GM12865 (cell line): Measurements from ENCODE around the gene GLIPR2.
"Not testable (repeated sequence)": the region's sequence is repeated elsewhere in the genome, so short reads cannot be mapped to it uniquely, and the experiment has no call there.

Experiments
- DNase-seq: peaks from one replicate; pipeline ENCODE4 v3.0.0; 2010; ENCODE audit warnings: low read depth
- H3K4me3 ChIP-seq: 2 replicates; pipeline ENCODE4 v1.5.1; 2011; ENCODE audit warnings: mild to moderate bottlenecking, low read depth, low read length, control low read depth
- TF ChIP-seq, protein P1 (sequence below): IDR thresholded peaks from 2 replicates; pipeline ENCODE4 v1.5.1; 2011; ENCODE audit warnings: low read length, control low read depth, low read depth, inconsistent platforms; ENCODE audit not compliant: insufficient read depth; ENCODE audit errors: missing control alignments

GLIPR2 gene

DNA sequence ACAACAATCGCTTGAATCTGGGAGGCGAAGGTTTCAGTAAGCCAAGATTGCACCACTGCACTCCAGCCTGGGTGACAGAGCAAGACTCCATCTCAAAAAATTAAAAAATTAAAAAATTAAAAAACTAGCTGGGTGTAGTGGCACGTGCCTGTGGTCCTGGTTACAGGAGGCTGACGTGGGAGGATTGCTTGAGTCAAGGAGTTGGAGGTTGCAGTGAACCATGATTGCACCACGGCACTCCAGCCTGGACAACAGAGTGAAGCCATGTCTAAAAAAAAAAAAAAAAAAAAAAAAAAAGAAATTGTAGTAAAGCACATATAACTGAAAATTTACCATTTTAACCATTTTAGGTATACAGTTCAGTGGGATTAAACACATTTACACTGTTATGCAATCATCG is 19.6 kb downstream of the GLIPR2 start:
- no peak overlapping the region for H3K4me3 ChIP-seq
- no peak for DNase-seq
- TF ChIP-seq, protein P1, sequence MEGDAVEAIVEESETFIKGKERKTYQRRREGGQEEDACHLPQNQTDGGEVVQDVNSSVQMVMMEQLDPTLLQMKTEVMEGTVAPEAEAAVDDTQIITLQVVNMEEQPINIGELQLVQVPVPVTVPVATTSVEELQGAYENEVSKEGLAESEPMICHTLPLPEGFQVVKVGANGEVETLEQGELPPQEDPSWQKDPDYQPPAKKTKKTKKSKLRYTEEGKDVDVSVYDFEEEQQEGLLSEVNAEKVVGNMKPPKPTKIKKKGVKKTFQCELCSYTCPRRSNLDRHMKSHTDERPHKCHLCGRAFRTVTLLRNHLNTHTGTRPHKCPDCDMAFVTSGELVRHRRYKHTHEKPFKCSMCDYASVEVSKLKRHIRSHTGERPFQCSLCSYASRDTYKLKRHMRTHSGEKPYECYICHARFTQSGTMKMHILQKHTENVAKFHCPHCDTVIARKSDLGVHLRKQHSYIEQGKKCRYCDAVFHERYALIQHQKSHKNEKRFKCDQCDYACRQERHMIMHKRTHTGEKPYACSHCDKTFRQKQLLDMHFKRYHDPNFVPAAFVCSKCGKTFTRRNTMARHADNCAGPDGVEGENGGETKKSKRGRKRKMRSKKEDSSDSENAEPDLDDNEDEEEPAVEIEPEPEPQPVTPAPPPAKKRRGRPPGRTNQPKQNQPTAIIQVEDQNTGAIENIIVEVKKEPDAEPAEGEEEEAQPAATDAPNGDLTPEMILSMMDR, result no peak

DNA sequence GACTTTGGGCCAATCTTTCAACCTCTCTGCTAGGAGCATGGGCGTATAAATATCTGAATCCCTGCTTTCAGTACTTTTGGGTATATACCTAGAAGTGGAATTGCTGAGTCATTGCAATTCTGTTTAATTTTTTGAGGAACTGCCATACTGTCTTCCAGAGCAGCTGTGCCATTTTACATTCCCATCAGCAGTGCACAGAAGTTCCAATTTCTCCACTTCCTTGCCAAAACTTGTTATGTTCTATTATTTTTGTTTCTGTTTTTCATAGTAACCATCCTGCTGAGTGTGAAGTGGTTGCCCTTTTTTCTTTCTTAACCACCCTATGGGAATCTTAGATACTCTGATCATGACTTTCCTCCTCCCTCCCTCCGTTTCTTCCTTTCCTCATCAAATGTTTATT is 21.6 kb downstream of the GLIPR2 start:
- TF ChIP-seq, protein P1, result no peak
- H3K4me3 ChIP-seq, result no peak overlapping the region
- no peak for DNase-seq

DNA sequence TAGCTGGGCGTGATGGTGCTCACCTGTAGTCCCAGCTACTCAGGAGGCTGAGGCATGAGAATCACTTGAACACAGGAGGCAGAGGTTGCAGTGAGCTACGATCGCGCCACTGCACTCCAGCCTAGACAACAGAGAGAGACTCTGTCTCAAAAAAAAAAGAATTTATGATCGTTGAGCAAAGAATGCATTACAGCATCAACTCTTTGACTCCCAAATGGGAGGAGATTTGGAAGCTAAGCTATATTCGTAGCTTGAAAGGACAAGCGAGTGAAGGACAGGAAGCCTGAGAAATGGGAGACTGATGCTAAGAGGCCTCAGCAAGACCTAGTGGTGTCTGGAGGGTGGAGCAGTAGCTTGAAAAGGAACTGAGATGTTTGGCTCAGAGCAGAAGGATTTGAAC is 22.4 kb downstream of the GLIPR2 start:
- TF ChIP-seq, protein P1, result no peak
- no peak overlapping the region for H3K4me3 ChIP-seq
- DNase-seq, result no peak

DNA sequence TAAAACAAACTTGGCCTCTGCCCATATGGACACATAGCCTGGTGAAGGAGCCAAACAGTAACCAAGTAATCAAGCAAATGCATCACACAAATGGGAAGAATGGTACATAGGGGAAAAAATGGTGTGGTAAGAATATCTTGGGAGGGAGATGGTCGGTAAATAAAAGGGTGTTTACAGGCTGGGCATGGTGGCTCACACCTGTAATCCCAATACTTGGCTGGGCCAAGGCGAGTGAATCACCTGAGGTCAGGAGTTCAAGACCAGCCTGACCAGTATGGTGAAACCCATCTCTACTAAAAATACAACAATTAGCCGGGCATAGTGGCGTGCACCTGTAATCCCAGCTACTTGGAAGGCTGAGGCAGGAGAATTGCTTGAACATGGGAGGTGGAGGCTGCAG is 23.0 kb downstream of the GLIPR2 start:
- H3K4me3 ChIP-seq, DNase-seq: not testable (repeated sequence)

DNA sequence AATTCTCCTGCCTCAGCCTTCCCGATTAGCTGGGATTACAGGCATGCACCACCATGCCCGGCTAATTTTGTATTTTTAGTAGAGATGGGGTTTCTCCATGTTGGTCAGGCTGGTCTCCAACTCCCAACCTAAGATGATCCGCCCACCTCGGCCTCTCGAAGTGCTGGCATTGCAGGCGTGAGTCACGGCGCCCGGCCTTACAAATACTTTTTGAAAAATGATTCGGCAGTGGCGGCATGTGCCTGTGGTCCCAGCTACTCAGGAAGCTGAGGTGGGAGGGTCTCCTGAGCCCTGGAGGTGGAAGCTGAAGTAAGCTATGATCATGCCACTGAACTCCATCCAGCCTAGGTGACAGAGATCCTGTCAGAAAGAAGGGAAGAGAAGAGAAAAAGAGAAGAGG is 23.6 kb downstream of the GLIPR2 start:
- DNase-seq, H3K4me3 ChIP-seq: not testable (repeated sequence)

DNA sequence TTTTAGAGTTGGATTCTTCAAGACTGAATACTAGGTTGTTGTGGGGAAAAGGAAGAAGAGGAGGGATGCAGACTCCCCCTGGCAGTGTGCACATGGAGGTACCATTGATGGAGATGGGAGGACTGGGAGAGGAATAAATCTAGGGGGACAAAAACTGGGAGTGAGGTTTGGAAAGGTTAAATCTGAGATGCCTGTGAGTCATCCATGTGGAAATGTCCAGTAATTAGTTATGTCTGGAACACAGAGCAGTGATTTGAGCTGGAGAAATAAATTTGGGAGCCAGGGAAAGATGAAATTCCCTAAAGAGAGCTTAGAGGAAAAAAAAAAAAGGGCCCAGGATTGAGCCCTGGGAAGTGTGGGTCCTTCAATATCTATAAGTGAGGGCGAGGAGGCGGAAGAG is 24.7 kb downstream of the GLIPR2 start:
- no peak for DNase-seq
- TF ChIP-seq, protein P1, result no peak
- H3K4me3 ChIP-seq, result no peak overlapping the region

DNA sequence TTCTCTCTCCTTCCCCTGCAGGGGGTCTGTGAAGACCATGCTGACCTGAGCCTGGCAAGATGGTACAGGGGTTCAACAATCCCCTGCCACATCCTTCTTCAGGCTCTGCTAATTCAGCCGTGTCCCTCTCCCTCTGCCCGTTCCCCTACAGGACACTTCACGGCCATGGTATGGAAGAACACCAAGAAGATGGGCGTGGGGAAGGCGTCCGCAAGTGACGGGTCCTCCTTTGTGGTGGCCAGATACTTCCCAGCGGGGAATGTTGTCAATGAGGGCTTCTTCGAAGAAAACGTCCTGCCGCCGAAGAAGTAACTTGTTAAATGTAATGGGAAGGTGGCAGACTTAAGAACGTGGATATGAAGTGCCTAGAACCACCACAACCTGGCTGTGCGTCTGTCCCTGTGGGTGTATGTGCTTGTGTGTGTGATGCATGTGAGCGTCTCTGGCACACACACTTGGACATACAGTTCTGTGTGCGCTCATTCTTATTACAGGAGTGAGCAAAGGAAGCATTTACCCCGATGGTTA is 25.7 kb downstream of the GLIPR2 start:
- TF ChIP-seq, protein P1, result no peak
- H3K4me3 ChIP-seq, result no peak overlapping the region
- no peak for DNase-seq

DNA sequence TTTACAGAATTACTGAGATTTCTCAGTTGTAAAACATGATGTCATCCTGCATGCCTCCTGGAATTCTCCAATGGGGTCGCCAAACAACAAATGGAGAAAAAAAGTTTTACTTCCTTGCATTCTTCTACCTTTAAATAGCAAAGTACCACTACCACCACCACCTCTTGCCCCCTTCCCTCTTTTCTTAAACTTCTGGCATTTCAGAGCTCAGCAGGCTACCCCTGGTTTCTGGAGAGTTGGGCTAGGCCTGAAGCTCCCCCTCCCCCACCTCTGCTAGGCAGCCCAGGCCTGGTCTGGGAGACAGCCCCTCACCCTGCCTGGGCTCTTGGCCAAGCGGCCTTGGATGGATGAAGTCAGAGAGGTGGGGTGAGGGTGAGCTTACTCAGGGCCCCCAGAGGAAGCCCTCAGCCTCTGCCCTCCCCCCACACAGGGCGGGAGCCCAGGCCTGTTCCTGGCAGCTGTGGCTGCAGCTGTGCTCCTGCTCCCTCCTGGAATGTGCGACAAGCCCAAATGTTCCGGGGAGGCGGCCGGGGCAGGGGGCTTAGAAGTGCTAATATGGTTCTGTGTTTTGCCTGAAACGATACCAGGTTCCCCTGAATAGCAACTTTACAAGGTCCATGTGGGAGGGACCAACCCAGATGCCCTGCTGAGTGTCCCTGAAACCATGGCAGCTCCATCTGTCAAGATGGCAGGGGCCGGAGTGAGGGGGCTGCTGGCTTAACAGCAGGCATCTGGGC is 26.7 kb downstream of the GLIPR2 start:
- H3K4me3 ChIP-seq, result no peak overlapping the region
- no peak for DNase-seq

More for the DNA sequence above, 26.7 kb downstream of the GLIPR2 start:
- TF ChIP-seq, protein P1, result no peak
